HCT116 (cell line): ENCODE results near the gene PHF5A. TPM values are rescaled to one million over a fixed set of nuclear protein-coding genes. Genes with fewer than 3 reads are reported as not detected.

Experiments used
- ATAC-seq: fragments of 200-7000 bp; cut with Tn5 transposase; 2 replicates; pipeline ENCODE4 v1.9.1; 2020; ENCODE audit warnings: mild to moderate bottlenecking, moderate library complexity
- BruUV-seq: library from RNA; stranded (reverse); fragments of 400-500 nt; replicated peaks from 2 replicates; lab custom pipeline; 2021; lab: Mats Ljungman, UMichigan
- CTCF ChIA-PET: fragments of 300-600 bp; sonication (Branson Sonifier 250); formaldehyde crosslinking; loops from one replicate; lab custom pipeline; 2021; ENCODE audit warnings: antibody characterized with exemption; lab: Charles Lee
- POLR2A ChIA-PET: fragments of 300-600, 350-600 bp; sonication (Branson Sonifier 250); formaldehyde crosslinking; loops from one replicate; lab custom pipeline; 2021; ENCODE audit warnings: antibody characterized with exemption; lab: Charles Lee
- RAD21 ChIA-PET, 2 experiments: fragments of 300-600 bp; sonication (Branson Sonifier 250); formaldehyde crosslinking; loops; one replicate each; lab custom pipeline; 2023; ENCODE audit warnings: low total read pairs in 2 of 2; ENCODE audit not compliant: uncharacterized antibody in 2 of 2, unreplicated experiment in 2 of 2, low non-redundant PET in 1 of 2; lab: Charles Lee
- DNase-seq: peaks from one replicate; pipeline ENCODE4 v3.0.0-alpha.2; 2010; ENCODE audit warnings: low read depth, low spot score
- H2AFZ ChIP-seq: fragments of 200-600 bp; shearing (Covaris generic), sonication (generic); 2 replicates; pipeline ENCODE4 v1.6.1; 2017; ENCODE audit warnings: low read depth, mixed run types, mixed read lengths, antibody characterized with exemption, low read length; ENCODE audit not compliant: poor library complexity, severe bottlenecking
- H3K27ac ChIP-seq: 2 replicates; pipeline ENCODE4 v1.5.1; 2012; ENCODE audit warnings: low read depth, low read length
- H3K27me3 ChIP-seq: fragments of 200-600 bp; sonication (generic); 2 replicates; pipeline ENCODE4 v1.6.1; 2016; ENCODE audit warnings: mixed run types, low read length, mixed read lengths; ENCODE audit not compliant: insufficient read depth
- H3K36me3 ChIP-seq, 2 experiments: fragments of 200-500 bp in 1 of 2; fragments of 200-600 bp in 1 of 2; sonication (Bioruptor generic) in 1 of 2; sonication (generic) in 1 of 2; 2 replicates each; pipeline versions ENCODE4 v1.5.1 to v1.6.1; 2014 to 2016; ENCODE audit warnings: low read length in 2 of 2, inconsistent platforms in 1 of 2, mixed read lengths in 1 of 2, mixed run types in 1 of 2; ENCODE audit not compliant: insufficient read depth in 2 of 2, control insufficient read depth in 1 of 2
- H3K4me1 ChIP-seq, 2 experiments: fragments of 200-600 bp in 1 of 2; sonication (generic) in 1 of 2; 2 replicates each; pipeline versions ENCODE4 v1.5.1 to v1.6.1; 2012 to 2017; ENCODE audit warnings: low read length in 2 of 2, inconsistent platforms in 1 of 2, mild to moderate bottlenecking in 1 of 2, mixed read lengths in 1 of 2, mixed run types in 1 of 2, moderate library complexity in 1 of 2; ENCODE audit not compliant: insufficient read depth in 2 of 2, control insufficient read depth in 1 of 2
- H3K4me2 ChIP-seq: fragments of 200-600 bp; sonication (generic); 2 replicates; pipeline ENCODE4 v1.6.1; 2017; ENCODE audit warnings: mixed run types, low read length, mixed read lengths
- H3K4me3 ChIP-seq, 2 experiments: fragments of 200-600 bp in 1 of 2; sonication (generic) in 1 of 2; replicated peaks in 1 of 2; 2 replicates each; pipeline ENCODE4 v1.5.1; 2011 to 2016; ENCODE audit warnings: low read length in 2 of 2, control low read depth in 1 of 2, low read depth in 1 of 2, mild to moderate bottlenecking in 1 of 2, mixed read lengths in 1 of 2, mixed run types in 1 of 2
- H3K79me2 ChIP-seq: fragments of 200-600 bp; sonication (generic); 2 replicates; pipeline ENCODE4 v1.6.1; 2017; ENCODE audit warnings: mild to moderate bottlenecking, mixed run types, low read length, moderate library complexity, mixed read lengths; ENCODE audit not compliant: insufficient read depth
- H3K9ac ChIP-seq: fragments of 200-600 bp; sonication (generic); 2 replicates; pipeline ENCODE4 v1.6.1; 2016; ENCODE audit warnings: low read length, mixed read lengths
- H3K9me2 ChIP-seq: fragments of 200-600 bp; sonication (generic), shearing (Covaris generic); 2 replicates; pipeline ENCODE4 v1.6.1; 2017; ENCODE audit warnings: mixed run types, mild to moderate bottlenecking, moderate library complexity; ENCODE audit not compliant: insufficient read depth
- H3K9me3 ChIP-seq, 2 experiments: fragments of 200-500 bp in 1 of 2; fragments of 200-600 bp in 1 of 2; sonication (Bioruptor generic) in 1 of 2; sonication (generic) in 1 of 2; 2 replicates each; pipeline ENCODE4 v1.6.1; 2014 to 2017; ENCODE audit warnings: low read length in 2 of 2, mixed read lengths in 2 of 2, inconsistent platforms in 1 of 2, low read depth in 1 of 2, mild to moderate bottlenecking in 1 of 2, mixed run types in 1 of 2, moderate library complexity in 1 of 2; ENCODE audit not compliant: control insufficient read depth in 1 of 2, insufficient read depth in 1 of 2
- H4K20me1 ChIP-seq: fragments of 200-600 bp; sonication (generic), shearing (Covaris generic); 2 replicates; pipeline ENCODE4 v1.6.1; 2017; ENCODE audit warnings: mixed run types, mild to moderate bottlenecking, moderate library complexity; ENCODE audit not compliant: insufficient read depth
- EGR1 ChIP-seq: IDR thresholded peaks from 2 replicates; pipeline ENCODE4 v1.6.1; 2012; ENCODE audit warnings: low read depth
- EZH2 ChIP-seq: fragments of 200-600 bp; sonication (generic); IDR thresholded peaks from 2 replicates; pipeline ENCODE4 v1.6.1; 2017; ENCODE audit warnings: antibody characterized with exemption, mixed run types
- EZH2phosphoT487 ChIP-seq: fragments of 200-600 bp; IDR thresholded peaks from 2 replicates; pipeline ENCODE4 v1.6.1; 2018; ENCODE audit warnings: antibody characterized with exemption, borderline replicate concordance
- JUND ChIP-seq: IDR thresholded peaks from 2 replicates; pipeline ENCODE4 v1.6.1; 2012
- SP1 ChIP-seq: IDR thresholded peaks from 2 replicates; pipeline ENCODE4 v1.6.1; 2012; ENCODE audit warnings: low read depth
- SRF ChIP-seq: IDR thresholded peaks from 2 replicates; pipeline ENCODE4 v1.6.1; 2012; ENCODE audit warnings: low read depth
- YY1 ChIP-seq: IDR thresholded peaks from 2 replicates; pipeline ENCODE4 v1.6.1; 2011; ENCODE audit warnings: low read length, low read depth, moderate library complexity, mild to moderate bottlenecking; ENCODE audit not compliant: insufficient replicate concordance; ENCODE audit errors: extremely low read depth
- intact Hi-C: fragments of 100-400 bp; cut with micrococcal nuclease; formaldehyde crosslinking; loops from 2 replicates; pipeline ENCODE4 v1.10.0; 2022
- total RNA-seq: library from RNA; stranded (reverse); gene quantifications from one replicate; pipeline ENCODE4 v1.2.1, GENCODE V29; 2021; ENCODE audit not compliant: unreplicated experiment
- TF ChIP-seq, protein P1 (sequence below): IDR thresholded peaks from 2 replicates; pipeline ENCODE4 v1.6.1; 2012
- TF ChIP-seq, protein P2 (sequence below), 3 experiments: fragments of 200-600 bp in 1 of 3; sonication (generic) in 1 of 3; IDR thresholded peaks in 2 of 3; conservative IDR thresholded peaks in 1 of 3; 2 replicates each; pipeline ENCODE4 v1.5.1; 2012 to 2017; ENCODE audit warnings: low read depth in 2 of 3, low read length in 2 of 3, antibody characterized with exemption in 1 of 3, borderline replicate concordance in 1 of 3, control low read depth in 1 of 3, mild to moderate bottlenecking in 1 of 3, mixed read lengths in 1 of 3, mixed run types in 1 of 3, moderate library complexity in 1 of 3; ENCODE audit not compliant: insufficient read depth in 1 of 3

Gene PHF5A
- total RNA-seq, 1 experiment from 2014 or later = 86.0 TPM

DNA sequence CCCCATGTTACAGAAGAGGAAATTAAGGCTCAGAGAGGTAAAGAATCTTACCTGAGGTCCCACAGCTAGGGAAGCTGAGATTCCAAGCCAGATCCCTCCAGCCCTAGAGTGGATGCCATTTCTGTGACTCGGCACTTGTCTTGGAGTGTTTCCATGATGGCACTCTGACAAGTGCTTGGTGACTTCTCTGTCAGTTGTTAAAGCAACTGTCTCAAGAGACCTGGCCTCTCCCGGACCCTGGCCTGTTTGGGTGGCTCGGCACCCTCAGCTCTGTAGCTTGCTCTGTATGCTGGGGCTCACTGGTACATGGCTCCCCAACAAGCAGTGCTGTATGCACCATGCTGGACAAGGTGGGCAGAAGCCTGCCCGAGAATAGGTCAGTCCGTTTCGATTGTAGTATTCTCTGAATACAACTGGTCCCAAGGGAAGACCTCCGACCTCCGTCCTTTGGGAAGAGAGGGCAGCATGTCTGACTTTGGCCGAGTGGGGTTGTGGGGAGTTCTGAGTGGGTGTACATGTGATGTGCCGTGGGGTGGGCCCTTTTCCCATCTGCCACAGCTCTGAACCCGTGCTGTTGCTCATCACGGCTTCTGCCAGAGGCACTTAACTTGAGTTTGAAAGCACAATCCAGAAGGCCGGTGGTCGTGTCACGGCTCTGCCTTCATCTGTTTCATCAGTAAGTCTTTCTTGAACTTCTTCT lies 12.8 kb upstream of the PHF5A start:
- TF ChIP-seq, protein P1, sequence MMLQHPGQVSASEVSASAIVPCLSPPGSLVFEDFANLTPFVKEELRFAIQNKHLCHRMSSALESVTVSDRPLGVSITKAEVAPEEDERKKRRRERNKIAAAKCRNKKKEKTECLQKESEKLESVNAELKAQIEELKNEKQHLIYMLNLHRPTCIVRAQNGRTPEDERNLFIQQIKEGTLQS = no peak
- no peak for TF ChIP-seq EGR1
- TF ChIP-seq YY1 = no peak
- TF ChIP-seq EZH2phosphoT487 = no peak
- TF ChIP-seq, protein P2, sequence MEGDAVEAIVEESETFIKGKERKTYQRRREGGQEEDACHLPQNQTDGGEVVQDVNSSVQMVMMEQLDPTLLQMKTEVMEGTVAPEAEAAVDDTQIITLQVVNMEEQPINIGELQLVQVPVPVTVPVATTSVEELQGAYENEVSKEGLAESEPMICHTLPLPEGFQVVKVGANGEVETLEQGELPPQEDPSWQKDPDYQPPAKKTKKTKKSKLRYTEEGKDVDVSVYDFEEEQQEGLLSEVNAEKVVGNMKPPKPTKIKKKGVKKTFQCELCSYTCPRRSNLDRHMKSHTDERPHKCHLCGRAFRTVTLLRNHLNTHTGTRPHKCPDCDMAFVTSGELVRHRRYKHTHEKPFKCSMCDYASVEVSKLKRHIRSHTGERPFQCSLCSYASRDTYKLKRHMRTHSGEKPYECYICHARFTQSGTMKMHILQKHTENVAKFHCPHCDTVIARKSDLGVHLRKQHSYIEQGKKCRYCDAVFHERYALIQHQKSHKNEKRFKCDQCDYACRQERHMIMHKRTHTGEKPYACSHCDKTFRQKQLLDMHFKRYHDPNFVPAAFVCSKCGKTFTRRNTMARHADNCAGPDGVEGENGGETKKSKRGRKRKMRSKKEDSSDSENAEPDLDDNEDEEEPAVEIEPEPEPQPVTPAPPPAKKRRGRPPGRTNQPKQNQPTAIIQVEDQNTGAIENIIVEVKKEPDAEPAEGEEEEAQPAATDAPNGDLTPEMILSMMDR (IDR thresholded peaks at IDR 0.05 in 2 of 3, conservative IDR thresholded peaks at IDR 0.05 in 1 of 3; ENCODE audit: borderline replicate concordance in 1 of 3, insufficient read depth in 1 of 3, low read depth in 2 of 3, low read length in 2 of 3) = no peak
- no peak for TF ChIP-seq EZH2
- no peak for TF ChIP-seq SRF
- TF ChIP-seq SP1 = no peak
- TF ChIP-seq JUND = no peak
- TF ChIP-seq, all 23 proteins: peak for 0
- Histone ChIP-seq H3K4me3 (no peak overlapping the region), H2AFZ (no peak overlapping the region), H3K27me3 (no peaks in the 10 kb centered on the region), H3K4me2 (peak overlapping the region; percentile 13; the same call in 1 of the 2 replicates), H3K9ac (no peak overlapping the region), H3K36me3 (0 out of 4 replicates have a peak, but pooled peaks cover 0 to 3% of the 10 kb centered on the region in 2 experiments), H4K20me1 (peaks cover 12% of the 10 kb centered on the region; the same call in 1 of the 2 replicates), H3K79me2 (peaks cover 91% of the 10 kb centered on the region), H3K9me3 (no peaks in the 10 kb centered on the region), H3K9me2 (no peaks in the 10 kb centered on the region), H3K4me1 (peaks cover 3 to 29% of the 10 kb centered on the region in 2 experiments; a peak in 3 of 4 replicates), H3K27ac (no peak overlapping the region)
- CTCF ChIA-PET = no interaction called here
- POLR2A ChIA-PET = interaction anchor here (0.7 to 2.0 kb wide), 3 partner anchors 9 to 33 kb away, joined by 3 to 6 read pairs (median 3); partner anchors contain the start of genes ACO2 and PHF5A
- intact Hi-C loops = no loop called here
- ATAC-seq (peak; percentile 32; the same call in 1 of the 2 replicates), DNase-seq (no peak)
- BruUV-seq = no TSS peak
- RAD21 ChIA-PET = no interaction called here
